ENCODE data around the gene CHD6. TPM values are rescaled to one million over a fixed set of nuclear protein-coding genes. Genes with fewer than 3 reads are reported as not detected.

Gene CHD6
- total RNA-seq, 1 experiment from 2014 or later, result 46.7 TPM

- DNase-seq (ENCODE audit: low spot score), result peak; percentile 22
- H3K9me3 ChIP-seq (ENCODE audit: low read depth, low read length, poor library complexity, severe bottlenecking), result no peaks in the 10 kb centered on the region
- intact Hi-C loops (cut with micrococcal nuclease; ENCODE audit: unreplicated experiment), result no loop called here
- no peak overlapping the region for H3K4me3 ChIP-seq (ENCODE audit: low read depth, low read length, poor library complexity, severe bottlenecking)
- no peaks in the 10 kb centered on the region for H3K4me1 ChIP-seq (ENCODE audit: insufficient read depth, low read length, poor library complexity, severe bottlenecking)
- no peaks in the 10 kb centered on the region for H3K27me3 ChIP-seq (replicated peaks; ENCODE audit: insufficient read depth, low read depth, low read length, poor library complexity)
- H3K27ac ChIP-seq (ENCODE audit: low read depth, low read length, poor library complexity, severe bottlenecking), result no peak overlapping the region
- POLR2A ChIA-PET (ENCODE audit: low non-redundant PET), result no interaction called here
- H3K36me3 ChIP-seq (ENCODE audit: insufficient read depth, low read length, poor library complexity, severe bottlenecking), result peaks cover 63% of the 10 kb centered on the region
- TF ChIP-seq CTCF (conservative IDR thresholded peaks at IDR 0.05; ENCODE audit: low read depth, low read length) (no peak), EZH2 (IDR thresholded peaks at IDR 0.05; ENCODE audit: borderline replicate concordance, low read depth, low read length, poor library complexity, severe bottlenecking) (no peak)
- CTCF ChIA-PET, result no interaction called here
- BruUV-seq (replicated peaks), result no TSS peak
Measured at GRCh38 chr20:41408986-41409385, 209.2 kb downstream of the CHD6 start.

DNA sequence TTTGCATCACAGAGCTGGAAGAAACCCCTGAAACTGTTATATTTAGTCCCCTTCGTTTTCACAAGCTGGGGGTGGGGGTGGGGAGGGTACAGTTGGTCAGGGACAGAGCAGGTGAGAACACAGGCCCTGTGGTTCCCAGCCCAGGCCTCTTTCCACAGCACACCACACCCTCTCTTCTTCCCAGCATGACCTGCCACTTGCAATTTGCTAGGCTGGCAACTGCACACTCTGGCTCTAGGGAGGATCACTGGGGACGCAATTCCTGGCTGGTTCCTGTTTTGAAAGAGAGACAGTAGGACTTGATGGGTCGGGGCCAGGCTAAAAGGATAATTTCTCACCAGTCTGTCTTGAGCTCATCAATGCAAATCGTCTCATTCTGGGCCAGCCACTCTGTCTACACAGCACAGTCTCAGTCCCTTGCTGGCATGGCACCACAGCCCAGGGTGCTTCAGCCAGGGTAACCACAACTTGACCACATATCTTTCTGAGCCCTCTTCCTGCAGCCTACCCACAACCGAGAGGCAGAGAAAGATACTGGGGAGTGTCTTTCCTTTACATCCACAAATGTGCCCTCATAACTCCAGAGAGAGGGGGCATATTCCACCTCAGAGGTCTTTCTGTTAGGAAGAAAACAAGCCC, 209.9 kb downstream of the CHD6 start:
- no peaks in the 10 kb centered on the region for H3K27me3 ChIP-seq (replicated peaks; ENCODE audit: insufficient read depth, low read depth, low read length, poor library complexity)
- TF ChIP-seq EZH2 (IDR thresholded peaks at IDR 0.05; ENCODE audit: borderline replicate concordance, low read depth, low read length, poor library complexity, severe bottlenecking) (no peak), CTCF (conservative IDR thresholded peaks at IDR 0.05; ENCODE audit: low read depth, low read length) (no peak)
- no peaks in the 10 kb centered on the region for H3K9me3 ChIP-seq (ENCODE audit: low read depth, low read length, poor library complexity, severe bottlenecking)
- no peak overlapping the region for H3K27ac ChIP-seq (ENCODE audit: low read depth, low read length, poor library complexity, severe bottlenecking)
- intact Hi-C loops (cut with micrococcal nuclease; ENCODE audit: unreplicated experiment), result no loop called here
- CTCF ChIA-PET, result interaction anchor here (0.6 kb wide), 1 partner anchor 11 kb away, joined by 5 read pairs; no protein-coding TSS in a partner anchor
- POLR2A ChIA-PET (ENCODE audit: low non-redundant PET), result no interaction called here
- no peak overlapping the region for H3K4me3 ChIP-seq (ENCODE audit: low read depth, low read length, poor library complexity, severe bottlenecking)
- no TSS peak for BruUV-seq (replicated peaks)
- no peak for DNase-seq (ENCODE audit: low spot score)
- peaks cover 57% of the 10 kb centered on the region for H3K36me3 ChIP-seq (ENCODE audit: insufficient read depth, low read length, poor library complexity, severe bottlenecking)
- H3K4me1 ChIP-seq (ENCODE audit: insufficient read depth, low read length, poor library complexity, severe bottlenecking), result no peaks in the 10 kb centered on the region

DNA sequence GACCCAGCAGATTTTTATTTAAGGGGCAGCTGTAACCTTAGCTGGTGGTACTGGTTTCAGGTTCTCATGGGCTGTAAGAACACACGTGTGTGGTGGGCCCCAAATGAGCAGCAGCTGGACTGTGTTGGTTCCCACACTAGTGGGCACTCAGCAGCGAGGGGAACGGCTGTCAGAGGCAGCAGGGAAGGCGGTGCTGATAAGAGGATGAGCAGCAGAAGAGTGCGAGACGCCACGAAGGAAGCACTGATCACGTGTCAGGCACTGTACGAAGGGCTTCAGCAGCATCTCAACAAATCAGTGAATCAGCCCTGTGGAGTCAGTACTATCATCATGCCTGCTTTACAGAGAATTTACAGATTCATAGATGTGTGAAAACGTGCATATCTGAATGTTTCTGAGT, 210.6 kb downstream of the CHD6 start:
- no peak for TF ChIP-seq CTCF (conservative IDR thresholded peaks at IDR 0.05; ENCODE audit: low read depth, low read length)
- no peak for TF ChIP-seq EZH2 (IDR thresholded peaks at IDR 0.05; ENCODE audit: borderline replicate concordance, low read depth, low read length, poor library complexity, severe bottlenecking)
- Histone ChIP-seq H3K9me3 (ENCODE audit: low read depth, low read length, poor library complexity, severe bottlenecking) (no peaks in the 10 kb centered on the region), H3K27ac (ENCODE audit: low read depth, low read length, poor library complexity, severe bottlenecking) (no peak overlapping the region), H3K4me3 (ENCODE audit: low read depth, low read length, poor library complexity, severe bottlenecking) (no peak overlapping the region), H3K4me1 (ENCODE audit: insufficient read depth, low read length, poor library complexity, severe bottlenecking) (no peaks in the 10 kb centered on the region), H3K27me3 (replicated peaks; ENCODE audit: insufficient read depth, low read depth, low read length, poor library complexity) (no peaks in the 10 kb centered on the region), H3K36me3 (ENCODE audit: insufficient read depth, low read length, poor library complexity, severe bottlenecking) (peaks cover 50% of the 10 kb centered on the region)
- CTCF ChIA-PET, result interaction anchor here (0.6 kb wide), 1 partner anchor 11 kb away, joined by 5 read pairs; no protein-coding TSS in a partner anchor
- no TSS peak for BruUV-seq (replicated peaks)
- no peak for DNase-seq (ENCODE audit: low spot score)
- POLR2A ChIA-PET (ENCODE audit: low non-redundant PET), result no interaction called here
- intact Hi-C loops (cut with micrococcal nuclease; ENCODE audit: unreplicated experiment), result no loop called here

All from A673 (cell line).